Mammary epithelial cell (primary cell): ENCODE results near the gene BOD1L1.

Experiments used
- CTCF ChIP-seq, 2 donors: IDR thresholded peaks in 1 of 2; conservative IDR thresholded peaks in 1 of 2; 2 replicates each; pipeline ENCODE4 v1.5.1; 2011 to 2012; ENCODE audit warnings: inconsistent platforms in 2 of 2, low read length in 2 of 2, mild to moderate bottlenecking in 2 of 2, control low read depth in 1 of 2, low read depth in 1 of 2; ENCODE audit not compliant: insufficient read depth in 1 of 2; ENCODE audit errors: extremely low read depth in 1 of 2
- EZH2 ChIP-seq: IDR thresholded peaks from 2 replicates; pipeline ENCODE4 v1.6.1; 2012; ENCODE audit warnings: low read length, inconsistent platforms, borderline replicate concordance

- TF ChIP-seq CTCF (conservative IDR thresholded peaks at IDR 0.05 in 1 of 2, IDR thresholded peaks at IDR 0.05 in 1 of 2; ENCODE audit: extremely low read depth in 1 of 2, insufficient read depth in 1 of 2, low read depth in 1 of 2, low read length in 2 of 2) (no peak), EZH2 (no peak)
These were observed 13.6 kb upstream of the BOD1L1 start for GRCh38 chr4:13641084-13641483.
